ENCODE data around the gene MPZ.
"Not testable (repeated sequence)": the region's sequence is repeated elsewhere in the genome, so short reads cannot be mapped to it uniquely, and the experiment has no call there.

The MPZ gene

DNA sequence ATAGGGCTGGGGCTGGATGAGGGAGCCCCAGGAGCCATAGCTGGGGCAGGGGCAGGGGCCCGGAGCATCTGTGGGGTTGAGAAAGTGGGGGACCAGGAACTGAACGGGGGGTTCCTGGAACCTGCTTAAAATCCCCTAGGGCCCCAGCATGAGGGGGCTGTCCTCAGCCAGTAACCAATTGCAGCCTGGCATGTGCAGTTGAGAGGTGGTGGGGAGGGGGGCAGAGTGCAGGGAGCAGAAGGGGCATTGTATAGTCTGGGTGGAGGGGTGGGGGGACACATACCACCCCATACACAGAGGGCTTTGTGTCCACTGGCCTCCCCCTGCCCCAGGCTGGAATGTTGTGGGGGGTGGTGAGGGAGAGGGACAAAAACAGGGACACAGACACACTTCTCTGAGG lies at the start of gene MPZ:
Gene MPZ (minus strand): TSS at position 101 of the 400 bp plus-strand sequence. CDS start 63 bp downstream, at position 38.
- no peak for DNase-seq (ENCODE audit: low read depth in 2 of 2)

DNA sequence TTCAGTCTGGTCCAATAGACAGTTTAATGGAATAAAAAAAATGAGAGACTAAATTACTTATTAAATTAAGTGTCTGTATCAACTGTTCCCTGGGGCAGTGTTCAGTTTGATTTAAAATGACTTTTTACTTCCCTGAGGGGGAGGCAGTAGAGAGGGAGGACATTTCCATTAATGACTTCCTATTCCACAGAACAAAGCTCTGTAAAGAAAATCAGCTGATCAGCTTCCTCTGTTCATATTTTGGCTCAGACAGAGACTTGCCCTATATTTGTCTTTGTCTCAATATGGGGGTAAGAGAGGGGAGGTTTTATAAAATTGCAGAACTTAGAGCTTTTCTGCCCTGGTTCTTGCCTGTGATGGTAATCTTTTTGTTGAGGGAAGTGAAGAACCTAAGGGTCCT lies 49.5 kb upstream of the MPZ start:
- DNase-seq (ENCODE audit: low read depth in 2 of 2) = no peak

DNA sequence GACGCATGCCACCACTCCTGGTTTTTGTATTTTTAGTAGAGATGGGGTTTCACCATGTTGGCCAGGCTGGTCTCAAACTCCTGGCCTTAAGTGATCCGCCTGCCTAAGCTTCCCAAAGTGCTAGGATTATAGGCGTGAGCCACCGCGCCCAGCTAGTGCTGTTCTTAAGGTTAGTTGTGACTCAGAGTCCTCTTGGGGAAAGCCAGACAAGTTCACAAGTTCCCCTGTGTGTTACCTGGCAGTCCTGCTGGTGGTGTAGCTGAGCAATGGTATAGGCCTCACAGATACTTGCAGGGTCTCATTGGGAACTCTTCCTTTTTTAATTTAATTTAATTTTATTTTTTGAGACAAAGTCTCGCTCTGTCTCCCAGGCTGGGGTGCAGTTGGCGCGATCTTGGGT lies 47.3 kb upstream of the MPZ start:
- no peak for DNase-seq (ENCODE audit: low read depth in 2 of 2)

DNA sequence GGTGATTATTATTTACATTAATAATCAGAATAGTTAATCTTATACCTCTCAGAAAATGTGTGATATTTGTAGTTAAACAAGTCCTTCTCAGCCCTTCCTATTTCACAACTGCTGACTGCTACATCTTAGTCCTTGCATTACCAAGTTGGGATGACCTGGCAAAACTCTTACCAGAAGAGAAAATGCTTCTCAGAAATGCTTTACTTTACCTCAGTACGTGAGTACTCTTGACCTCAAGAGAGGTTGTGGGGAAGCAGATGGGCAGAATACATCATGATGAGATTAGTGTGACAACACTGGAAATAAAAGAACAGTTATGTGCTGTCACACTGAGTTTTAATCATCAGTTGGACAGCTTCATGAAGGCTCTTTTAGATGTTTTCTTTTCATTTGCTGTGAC lies 41.7 kb upstream of the MPZ start:
- no peak for DNase-seq (ENCODE audit: low read depth in 2 of 2)

DNA sequence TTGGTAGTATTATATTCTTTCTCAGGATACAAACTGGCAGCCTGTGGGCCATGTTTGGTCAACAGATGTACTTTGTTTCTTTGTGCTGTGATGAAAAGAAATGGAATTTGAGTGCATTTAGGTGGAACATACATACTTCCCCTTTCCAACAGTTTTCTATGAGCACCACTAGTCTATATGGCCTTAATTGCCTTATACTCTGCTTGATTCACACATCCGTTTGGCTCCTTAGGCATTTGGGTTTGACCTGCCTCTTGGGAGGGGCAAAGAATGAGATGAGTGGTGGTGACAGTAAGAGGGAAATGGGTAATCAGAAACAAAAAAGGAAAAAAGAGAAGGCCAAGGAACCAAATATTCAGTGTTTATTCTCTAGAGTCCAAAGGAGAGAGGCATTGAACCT lies 40.9 kb upstream of the MPZ start:
- DNase-seq (ENCODE audit: low read depth in 2 of 2) = no peak

DNA sequence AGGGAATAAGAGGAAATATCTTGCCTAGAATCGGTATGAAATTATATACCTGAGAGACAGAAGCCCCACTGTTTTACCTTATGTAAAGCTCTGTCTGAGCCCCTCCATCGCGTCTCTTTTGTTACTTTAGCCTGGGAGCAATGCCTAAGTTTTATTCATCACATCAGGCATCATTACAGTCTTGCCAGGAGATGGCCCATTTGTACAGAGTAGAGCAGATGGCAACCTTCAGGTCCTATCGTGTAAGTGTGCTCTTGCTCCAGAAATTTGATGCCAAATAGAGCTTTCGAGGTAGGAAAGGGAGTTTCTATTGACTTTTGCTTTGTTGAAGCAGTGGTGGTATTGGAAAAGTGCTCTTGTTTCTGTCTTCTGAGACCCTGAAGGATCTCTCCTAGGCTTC lies 33.1 kb upstream of the MPZ start:
- DNase-seq (ENCODE audit: low read depth in 2 of 2) = no peak

- no peak for DNase-seq (ENCODE audit: low read depth in 2 of 2)
Measured at GRCh38 chr1:161342177-161342576, 32.4 kb upstream of the MPZ start.

GRCh38 chr1:161335796-161336195 lies 26.0 kb upstream of the MPZ start:
- DNase-seq (ENCODE audit: low read depth in 2 of 2) = no peak

DNA sequence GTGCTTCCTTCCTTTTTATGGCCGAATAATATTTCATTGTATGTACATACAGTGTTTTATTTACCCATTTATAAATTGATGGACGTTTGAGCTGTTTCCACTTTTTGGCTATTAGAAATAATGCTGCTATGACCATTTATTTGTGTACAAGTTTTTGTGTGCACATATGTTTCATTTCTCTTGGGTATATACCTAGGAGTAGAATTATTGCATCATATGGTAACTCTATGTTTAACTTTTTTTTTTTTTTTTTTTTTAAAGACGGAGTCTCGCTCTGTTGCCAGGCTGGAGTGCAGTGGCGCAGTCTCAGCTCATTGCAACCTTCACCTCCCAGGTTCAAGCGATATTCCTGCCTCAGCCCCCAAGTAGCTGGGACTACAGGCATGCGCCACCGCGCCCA lies 23.4 kb upstream of the MPZ start:
- DNase-seq (ENCODE audit: low read depth in 2 of 2) = no peak

GRCh38 chr1:161330346-161330745 lies 20.6 kb upstream of the MPZ start:
- DNase-seq (ENCODE audit: low read depth in 2 of 2) = no peak

DNA sequence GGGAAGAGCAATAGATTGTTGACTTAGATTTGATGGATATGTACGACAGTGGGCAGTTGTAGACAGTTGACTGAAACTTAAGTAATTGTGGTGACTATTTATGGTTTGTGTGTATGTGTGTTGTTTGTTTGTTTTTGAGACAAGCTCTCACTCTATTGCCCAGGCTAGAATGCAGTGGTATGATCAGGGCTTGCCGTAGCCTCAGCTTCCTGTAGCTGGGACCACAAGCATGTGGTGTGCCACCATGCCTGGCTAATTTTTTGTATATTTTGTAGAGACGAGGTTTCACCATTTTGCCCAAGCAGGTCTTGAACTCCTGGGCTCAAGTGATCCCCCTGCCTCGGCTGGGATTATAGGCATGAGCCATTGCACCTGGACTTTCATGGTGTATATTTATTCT lies 14.3 kb upstream of the MPZ start:
- no peak for DNase-seq (ENCODE audit: low read depth in 2 of 2)

GRCh38 chr1:161315841-161316674 lies 6.3 kb upstream of the MPZ start:
- DNase-seq (ENCODE audit: low read depth in 2 of 2) = not testable (repeated sequence)

DNA sequence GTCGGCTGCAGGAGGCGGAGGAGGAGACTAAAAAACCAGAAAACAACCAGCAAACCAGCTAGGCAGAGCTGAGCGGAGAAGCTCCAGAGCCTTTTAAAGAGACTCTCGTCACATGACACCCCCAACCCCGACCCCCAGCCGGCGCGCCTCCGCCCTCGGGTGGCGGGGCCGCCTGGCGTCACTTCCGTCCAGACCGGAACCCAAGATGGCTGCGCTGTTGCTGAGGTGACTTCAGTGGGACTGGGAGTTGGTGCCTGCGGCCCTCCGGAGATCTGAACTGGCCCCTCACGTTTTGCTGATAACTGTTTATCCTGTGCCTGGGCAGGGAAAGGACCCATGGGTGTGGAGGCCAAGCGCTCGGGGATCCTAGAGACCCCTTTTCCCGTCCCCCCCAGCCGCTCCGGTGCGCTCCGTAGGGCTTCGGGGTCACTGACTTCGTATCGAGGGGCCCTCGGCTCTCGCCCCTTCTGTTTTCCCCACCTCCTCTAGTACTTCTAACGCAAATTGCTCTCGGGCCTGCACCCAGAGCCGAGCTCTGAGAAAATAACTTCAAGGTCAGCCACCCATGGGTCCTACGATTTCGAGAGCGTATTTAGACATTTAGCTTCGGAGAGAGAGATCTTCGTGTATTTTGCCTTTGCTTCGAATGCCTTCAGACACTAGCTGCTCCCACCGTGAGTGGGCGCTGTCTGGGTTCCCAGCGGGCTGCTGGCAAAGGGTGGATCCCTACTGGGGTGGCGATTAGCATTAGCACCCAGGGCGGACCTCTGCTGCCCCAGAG lies 4.6 kb upstream of the MPZ start, which contains the start of gene SDHC:
Gene SDHC (plus strand): TSS at position 181 of the 781 bp plus-strand sequence. CDS start 25 bp downstream, at position 206.
- DNase-seq (ENCODE audit: low read depth in 2 of 2) = peak; percentile 76

GRCh38 chr1:161313554-161314200 lies 3.9 kb upstream of the MPZ start:
- no peak for DNase-seq (ENCODE audit: low read depth in 2 of 2)

DNA sequence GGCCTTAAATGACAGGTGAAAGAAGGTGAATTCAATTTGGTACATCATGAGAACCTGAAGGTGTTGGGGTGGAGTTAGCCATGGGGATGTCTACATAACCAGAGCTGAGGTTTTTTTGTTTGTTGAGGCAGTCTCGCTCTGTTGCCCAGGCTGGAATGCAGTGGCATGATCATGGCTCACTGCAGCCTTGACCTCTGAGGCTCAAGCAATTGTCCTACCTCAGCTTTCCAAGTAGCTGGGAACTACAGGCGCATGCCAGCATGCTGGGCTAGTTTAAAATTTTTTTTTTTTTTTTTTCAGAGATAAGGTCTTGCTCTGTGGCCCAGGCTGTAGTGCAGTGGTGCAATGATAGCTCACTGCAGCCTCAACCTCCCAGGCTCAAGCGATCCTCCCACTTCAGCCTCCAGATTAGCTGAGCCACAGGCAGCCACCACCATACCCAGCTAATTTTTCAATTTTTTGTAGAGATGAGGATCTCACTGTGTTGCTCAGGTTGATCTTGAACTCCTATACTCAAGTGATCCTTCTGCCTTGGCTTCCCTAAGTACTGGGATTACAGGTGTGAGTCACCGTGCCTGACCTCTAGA lies 1.9 kb upstream of the MPZ start:
- DNase-seq (ENCODE audit: low read depth in 2 of 2) = no peak

DNA sequence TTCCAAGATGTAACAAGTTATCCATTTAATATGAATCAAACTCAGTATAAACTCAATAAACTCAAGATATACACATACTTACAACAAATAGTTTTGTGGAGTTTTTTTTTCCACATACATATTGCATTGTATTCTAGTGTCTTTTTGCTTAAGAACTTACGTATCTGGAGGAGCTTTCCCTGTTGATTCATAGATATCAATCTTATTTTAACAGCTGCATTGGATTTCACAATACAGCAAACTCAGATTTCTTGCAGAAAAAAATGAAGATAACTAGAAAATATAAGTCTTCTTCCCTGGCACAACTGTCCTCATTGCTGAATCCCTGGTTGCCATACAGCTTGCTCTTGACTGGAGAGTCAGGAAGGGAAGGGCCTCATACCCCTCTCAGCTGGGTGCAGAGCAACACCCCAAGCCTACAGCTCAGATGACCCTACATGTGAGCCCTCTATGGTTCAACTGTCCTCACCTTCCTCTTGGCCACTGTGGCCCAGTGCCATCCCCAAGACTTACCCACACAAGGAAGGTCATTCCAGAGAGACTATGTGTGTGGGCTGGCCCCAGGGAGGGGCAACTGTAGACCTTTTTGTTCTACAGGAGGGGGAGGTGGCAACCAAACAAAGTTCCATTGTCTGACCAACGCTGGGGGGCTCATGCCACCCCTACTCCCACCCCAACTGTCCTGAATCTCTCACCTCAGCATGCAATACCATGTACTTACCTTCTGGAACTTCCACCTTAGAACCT lies 1.7 kb downstream of the MPZ start:
- no peak for DNase-seq (ENCODE audit: low read depth in 2 of 2)

- no peak for DNase-seq (ENCODE audit: low read depth in 2 of 2)
Measured at GRCh38 chr1:161307230-161307768, 2.5 kb downstream of the MPZ start.

DNA sequence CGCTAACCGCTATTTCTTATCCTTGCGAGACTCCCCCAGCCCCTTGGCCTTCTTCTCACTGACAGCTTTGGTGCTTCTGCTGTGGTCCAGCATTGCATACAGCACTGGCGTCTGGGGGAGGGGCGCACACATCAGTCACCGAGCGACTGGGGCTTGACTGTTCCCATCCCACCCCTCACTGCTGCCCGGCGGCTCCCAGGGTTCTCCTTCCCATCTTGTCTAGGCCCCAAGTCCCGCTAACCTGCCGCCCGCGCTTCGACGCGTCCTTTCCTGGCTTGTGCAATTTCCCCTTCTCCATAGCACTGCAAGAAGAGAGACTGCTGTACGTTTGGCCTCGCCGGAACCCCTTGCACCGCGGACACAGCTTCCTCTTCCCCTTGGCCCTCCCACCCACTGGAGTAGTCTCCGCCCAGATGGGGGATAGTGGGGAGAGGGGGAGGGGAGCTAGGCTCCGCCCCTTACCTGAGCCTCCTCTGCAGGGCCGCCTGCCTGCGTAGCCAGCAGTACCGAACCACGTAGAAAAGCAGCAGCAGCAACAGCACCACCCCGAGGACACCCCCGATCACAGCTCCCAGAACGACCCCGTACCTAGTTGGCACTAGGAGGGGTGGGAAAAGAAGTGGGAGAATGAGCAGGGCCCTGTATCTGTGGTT lies 3.8 kb downstream of the MPZ start:
- peak; percentile 67 to 71 for DNase-seq (ENCODE audit: low read depth in 2 of 2)

DNA sequence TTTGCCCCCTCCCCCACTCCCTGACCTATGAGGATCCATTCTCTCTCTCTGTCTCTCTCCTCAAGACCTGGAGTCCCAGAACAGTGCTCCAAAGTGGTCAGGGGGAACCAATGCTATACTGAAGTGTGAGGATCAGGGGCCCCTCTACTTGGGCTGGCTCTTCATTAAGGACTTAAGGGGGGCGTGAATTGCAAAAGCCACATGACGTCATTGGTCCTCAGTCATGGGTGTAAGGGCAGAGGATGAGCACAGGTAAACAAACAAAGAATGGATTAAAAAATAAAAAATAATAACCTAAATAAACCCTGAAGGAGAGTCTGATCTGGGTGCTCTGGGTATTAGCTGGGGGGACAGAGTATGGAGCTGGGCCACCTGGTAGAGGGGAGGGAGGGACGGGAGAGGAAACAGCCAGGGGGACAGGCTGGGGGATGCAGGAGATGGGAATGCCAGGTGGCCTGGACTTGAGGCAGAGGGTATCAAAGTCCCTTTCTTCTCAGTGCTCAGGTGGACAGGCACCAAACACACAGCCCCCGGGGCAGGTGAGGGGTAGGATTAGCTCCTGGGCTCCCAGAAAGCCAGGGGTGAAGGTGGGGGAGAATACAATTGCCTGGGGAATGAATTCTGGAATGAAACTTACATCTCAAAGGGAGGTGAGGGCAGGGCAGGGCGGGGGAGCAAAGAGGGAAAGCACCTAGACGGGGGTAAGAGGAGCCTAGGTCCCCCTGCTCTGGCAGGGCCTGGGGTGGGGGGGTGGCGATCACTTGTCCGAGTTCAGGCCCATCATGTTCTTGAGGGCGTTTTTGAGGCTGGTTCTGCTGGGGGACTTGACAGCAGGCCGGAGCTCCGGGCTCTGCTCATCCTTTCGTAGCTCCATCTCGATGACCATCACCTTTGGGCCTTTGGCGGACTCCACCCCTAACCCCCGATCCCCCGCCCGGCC lies 4.6 kb downstream of the MPZ start:
- DNase-seq (ENCODE audit: low read depth in 2 of 2) = no peak
